ENCODE data around the gene ADAMTS13.

The ADAMTS13 gene

GRCh38 chr9:133474215-133474614 is 52.0 kb downstream of the ADAMTS13 start:
- DNase-seq: peak in 1 of 2 donors; percentile 82

DNA sequence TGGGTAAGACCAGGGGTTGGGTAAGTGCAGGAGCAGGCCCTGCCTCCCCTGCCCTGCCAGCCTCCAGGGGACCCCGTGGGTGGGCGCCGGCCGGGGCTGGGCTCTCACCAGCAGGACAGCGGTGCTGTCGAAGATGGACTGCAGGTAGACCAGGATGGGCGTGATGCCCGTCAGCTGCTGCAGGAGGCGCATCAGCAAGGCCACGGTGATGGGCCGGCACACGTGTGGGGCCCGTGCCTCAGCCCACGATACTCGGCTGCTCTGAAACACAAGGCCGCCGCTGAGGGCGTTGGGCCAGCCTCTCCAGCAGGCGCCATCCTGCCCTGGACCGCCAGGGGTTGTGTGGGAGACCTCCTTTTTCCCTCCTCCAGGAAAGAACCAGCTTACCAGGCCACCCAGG is 52.7 kb downstream of the ADAMTS13 start:
- DNase-seq: no peak

DNA sequence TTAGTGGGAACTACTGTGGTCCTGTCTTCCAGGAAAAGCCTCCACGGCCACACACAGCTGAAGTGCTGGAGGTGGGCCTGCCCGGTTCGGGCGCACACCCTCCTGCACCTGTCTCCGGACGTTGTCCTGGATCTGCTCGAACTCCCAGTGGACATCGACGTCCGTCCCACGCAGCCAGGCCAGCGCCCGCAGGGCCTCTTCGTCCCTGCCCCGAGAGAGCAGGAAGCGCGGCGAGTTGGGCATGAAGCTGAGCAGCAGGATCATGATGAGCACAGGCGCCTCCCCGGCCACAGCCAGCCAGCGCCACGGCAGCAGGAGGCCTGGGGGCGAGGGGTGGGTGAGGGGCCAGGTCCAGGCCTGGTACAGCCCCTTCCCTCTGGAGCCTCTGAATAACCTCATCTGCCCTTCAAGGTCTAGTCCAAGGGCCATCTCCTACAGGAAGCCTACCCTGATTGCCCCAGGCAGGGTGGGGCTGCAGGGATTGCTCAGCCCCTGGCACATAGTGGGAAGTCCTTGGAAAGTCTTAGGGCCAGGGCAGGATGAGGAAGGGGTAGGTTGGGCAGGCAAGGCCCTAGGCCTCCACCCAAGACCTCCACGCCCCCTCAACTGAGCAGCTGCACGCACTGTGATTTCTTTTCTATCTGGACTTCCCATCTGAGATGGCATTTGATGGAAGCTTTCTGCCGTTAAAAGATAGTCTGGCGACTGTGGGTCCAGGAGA is 53.3 kb downstream of the ADAMTS13 start:
- no peak for DNase-seq

DNA sequence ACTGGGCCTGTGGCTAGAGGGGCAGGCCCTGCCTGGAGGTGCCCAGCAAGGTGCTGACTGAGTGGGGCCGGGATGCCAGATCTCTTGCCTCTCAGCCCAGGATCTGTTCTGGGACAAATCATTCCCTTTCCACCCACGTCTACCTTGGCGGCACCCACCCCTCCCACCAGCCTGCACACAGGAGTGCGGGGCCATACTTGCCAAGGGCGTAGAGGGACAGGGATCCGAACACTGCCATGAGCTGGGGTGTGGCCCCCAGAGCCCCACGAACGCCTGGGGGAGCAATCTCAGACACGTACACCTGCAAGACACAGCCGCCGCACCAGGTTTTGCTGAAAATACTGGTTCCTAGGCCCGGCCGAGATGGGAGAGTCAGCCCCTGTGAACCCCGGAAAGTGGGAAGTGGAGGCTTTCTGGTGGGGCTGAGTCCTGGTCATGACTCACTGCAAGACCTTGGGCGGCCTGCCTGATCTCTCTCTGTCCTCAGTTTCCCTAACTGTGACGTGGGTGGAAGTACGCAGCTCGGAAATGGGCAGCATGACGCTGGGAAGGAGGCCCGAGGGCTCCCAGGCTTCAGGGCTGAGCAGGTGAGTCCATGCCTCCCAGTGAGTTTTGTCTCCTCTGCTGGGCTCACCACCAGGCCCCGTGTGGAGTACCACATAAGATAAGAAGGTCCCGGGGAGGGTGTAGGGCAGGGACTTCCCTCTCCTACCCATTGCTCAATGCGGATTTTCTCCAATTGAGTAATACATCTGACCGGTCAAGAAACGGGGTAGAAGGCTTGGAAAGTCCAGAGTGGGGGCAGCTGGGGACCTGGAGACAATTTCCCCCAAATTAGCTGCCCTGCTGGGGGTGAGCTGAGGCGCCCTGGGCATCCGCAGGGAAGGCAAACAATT is 54.1 kb downstream of the ADAMTS13 start:
- peak in 1 of 2 donors; percentile 79 for DNase-seq

DNA sequence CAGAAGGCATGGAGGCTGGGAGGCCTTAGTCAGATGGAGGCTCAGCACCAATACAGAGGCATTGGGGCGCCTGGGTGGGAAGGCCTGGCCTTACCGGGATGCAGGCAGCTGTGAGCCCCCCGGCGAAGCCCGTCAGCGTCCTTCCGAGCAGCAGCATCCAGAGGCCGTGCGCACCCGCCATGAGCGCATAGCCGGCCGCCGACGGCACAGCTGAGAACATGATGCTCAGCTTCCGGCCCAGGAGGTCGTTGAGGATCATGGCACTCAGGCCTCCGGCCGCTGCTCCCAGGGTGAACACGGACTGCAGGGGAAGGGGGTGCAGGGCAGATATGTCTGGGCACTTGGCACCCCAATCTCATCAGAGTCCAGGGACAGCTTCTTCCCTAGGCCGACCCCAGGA is 54.8 kb downstream of the ADAMTS13 start:
- no peak for DNase-seq

- DNase-seq: no peak
Measured at GRCh38 chr9:133477461-133477860, 55.3 kb downstream of the ADAMTS13 start.

GRCh38 chr9:133477992-133478850 is 56.1 kb downstream of the ADAMTS13 start:
- no peak for DNase-seq

DNA sequence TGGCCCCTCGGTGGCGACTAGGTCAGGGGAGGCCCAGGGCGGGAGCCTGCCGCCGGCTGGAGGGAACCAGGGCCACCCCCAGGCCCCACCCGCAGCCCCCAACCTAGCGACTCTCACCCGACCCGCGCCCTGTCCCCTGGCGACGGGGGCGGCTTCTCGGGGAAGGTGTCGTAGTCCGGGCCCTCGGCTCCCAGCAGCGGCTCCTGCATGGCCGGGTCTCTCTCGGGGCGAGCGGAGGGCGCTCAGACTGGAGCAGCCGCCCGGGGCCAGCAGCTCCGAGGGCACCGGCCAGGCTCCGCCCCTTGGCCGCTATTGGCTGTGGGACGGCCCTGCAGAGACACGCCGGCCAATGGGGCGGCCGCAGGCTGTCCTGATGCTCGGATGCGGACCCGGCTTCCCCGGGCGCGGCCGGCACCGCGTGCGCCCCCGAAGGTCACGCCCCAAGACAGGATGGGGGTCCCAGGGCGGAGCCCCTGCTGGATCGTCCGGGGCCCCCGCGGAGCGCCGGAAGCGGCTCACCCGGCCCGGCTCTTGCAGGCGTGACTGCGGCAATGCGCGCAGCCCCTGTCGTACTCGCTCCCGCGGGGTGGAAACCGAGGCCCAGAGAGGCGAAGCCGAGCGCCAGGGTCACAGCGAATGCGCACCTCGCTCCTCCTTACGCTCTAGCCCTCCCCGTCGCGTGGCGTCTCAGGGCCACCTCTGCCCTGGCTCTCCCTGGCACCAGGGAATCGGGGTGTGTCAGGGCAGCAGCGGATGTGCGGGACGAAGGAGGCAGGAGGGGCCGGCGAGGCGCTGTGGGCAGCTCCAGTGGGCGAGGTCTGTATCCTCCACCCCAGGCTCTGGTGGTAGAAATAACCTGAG is 56.9 kb downstream of the ADAMTS13 start, which contains the start of gene SLC2A6:
SLC2A6 (minus strand) TSS at position 249 of the 861 bp plus-strand sequence; CDS start at position 209, 40 bp downstream.
- DNase-seq: peak in 1 of 2 donors; percentile 50

DNA sequence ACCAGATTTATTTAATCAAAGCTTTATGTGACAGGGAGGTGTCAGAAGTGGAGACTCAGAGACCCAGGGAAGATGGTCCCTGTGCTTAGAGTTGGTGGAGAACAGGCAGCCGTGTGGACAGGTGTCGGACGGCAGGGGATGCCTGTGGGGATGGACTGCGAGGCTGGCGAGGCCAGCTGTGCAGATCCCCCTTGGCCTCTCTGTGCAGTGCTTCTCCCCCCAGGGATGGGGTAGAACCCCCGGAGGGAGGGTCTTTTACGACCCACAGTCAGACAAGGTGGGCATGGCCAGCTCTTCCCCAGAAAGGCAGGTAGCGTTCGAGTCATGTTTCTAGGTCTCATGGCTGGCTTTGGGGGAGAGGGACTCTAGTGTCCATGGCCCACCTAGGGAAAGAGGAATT is 61.4 kb downstream of the ADAMTS13 start:
- DNase-seq: no peak

DNA sequence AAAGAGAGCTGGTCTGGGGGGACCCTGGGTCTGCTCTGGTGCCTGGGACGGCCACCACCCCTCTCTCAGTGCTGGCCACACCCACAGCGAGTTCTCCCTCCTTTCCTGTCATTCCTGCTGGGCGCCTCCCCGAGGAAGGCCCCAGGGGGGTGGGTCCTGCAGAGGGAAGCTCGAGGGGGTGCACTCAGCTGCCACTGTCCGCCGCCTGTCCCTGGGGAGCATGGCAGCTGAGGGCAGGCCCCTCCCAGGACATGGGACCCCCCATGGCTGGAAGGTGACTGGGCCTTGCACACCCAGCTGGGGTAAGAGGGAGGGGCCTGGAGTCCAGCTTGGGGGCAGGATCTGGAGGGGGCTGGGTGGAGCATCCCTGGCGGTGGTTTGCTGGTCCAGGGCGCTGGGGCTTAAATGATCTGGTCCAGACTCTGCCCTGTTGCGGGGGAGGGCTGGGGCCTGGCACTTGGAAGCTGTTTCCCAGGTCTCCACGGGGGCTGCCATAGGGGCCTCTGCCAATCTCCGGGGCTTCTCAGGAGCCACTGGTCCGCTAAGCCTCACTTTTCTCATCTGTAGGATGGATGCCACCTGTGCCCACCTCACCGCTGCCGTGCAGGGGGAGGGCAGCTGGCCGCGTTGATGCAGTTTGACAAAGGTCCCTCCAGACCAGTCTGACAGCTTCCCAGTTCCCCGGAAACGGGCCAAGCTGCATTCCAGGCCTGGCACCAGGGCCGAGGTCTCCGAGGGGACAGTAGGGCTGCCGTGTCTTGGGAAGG is 62.7 kb downstream of the ADAMTS13 start:
- DNase-seq: no peak

GRCh38 chr9:133485531-133486260 is 63.5 kb downstream of the ADAMTS13 start:
- DNase-seq: peak in 1 of 2 donors; percentile 36

DNA sequence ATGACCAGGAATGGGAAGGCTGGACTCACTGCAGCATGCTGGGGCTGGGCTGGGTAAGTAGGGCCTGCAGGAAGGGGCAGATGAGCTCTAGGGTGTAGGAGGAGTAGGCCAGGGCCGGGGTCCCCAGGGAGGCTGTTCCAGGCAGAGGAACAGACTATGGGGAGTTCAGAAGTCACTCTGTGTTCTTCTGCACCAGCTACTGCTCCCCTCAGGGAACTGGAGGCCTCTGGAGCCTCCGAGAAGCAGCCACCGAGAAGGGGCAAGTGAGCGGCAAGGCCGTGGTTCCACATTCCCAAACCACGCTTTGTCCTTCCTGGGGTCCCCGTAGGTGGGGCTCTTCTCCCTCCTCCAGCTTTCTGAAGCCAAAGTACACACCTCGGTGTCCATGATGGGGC is 65.2 kb downstream of the ADAMTS13 start:
- no peak for DNase-seq

GRCh38 chr9:133488686-133489252 is 66.6 kb downstream of the ADAMTS13 start:
- DNase-seq: no peak

GRCh38 chr9:133489253-133490190 is 67.4 kb downstream of the ADAMTS13 start:
- no peak for DNase-seq

DNA sequence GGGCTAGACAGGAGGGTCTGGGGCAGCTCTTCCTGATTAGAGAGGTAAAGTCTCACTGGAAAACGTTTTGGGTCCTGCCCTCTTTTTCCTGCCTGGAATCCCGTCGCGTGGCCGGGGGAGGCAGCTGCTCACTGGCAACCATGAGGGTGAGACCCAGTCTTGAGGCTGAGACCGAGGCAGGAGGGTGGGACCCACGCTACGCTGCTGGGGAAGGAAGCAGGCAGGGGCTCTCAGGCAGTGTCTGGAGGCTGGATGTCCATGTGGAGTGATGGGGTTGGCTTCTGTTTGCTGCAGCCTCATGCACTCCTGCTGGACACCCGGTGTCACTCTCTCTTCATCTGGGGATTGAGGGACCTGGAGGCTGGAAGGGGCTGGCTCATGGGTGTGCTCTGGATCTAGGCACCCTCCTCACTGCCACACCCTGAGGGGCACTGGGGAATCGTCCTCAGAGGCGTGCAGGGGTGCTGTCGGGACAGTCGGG is 68.1 kb downstream of the ADAMTS13 start:
- no peak for DNase-seq

GRCh38 chr9:133490865-133491655 is 68.9 kb downstream of the ADAMTS13 start:
- no peak for DNase-seq

- no peak for DNase-seq
Measured at GRCh38 chr9:133491656-133491925, 69.4 kb downstream of the ADAMTS13 start.

All from bone marrow (tissue), 2 donors.